HG02798 (cell line): ENCODE data around the gene CGGBP1.
"Not testable (repeated sequence)": the region's sequence is repeated elsewhere in the genome, so short reads cannot be mapped to it uniquely, and the experiment has no call there.

ENCODE experiments used
- ATAC-seq: cut with Tn5 transposase; IDR thresholded peaks from one replicate; pipeline ENCODE4 v1.9.1; 2021; ENCODE audit warnings: mild to moderate bottlenecking; ENCODE audit not compliant: unreplicated experiment, poor library complexity

The CGGBP1 gene

DNA sequence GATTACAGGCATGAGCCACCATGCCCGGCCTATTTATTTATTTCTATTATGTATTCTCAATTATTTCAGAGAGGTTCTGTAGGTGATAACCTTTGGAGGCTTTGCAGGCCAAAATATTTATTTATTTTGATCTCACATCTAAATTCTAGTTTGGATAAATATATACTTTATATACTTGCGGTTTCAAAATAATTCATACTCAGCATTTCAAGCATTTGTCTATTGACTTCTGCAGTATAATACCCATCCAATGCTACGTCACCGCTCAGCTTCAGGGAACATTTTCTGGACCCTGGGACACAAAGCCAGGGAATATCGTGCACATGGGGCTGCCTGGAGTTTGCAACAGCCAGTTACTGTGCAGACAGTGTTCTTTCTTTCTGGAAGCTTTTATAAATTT lies 22.6 kb downstream of the CGGBP1 start:
- ATAC-seq, result no peak

DNA sequence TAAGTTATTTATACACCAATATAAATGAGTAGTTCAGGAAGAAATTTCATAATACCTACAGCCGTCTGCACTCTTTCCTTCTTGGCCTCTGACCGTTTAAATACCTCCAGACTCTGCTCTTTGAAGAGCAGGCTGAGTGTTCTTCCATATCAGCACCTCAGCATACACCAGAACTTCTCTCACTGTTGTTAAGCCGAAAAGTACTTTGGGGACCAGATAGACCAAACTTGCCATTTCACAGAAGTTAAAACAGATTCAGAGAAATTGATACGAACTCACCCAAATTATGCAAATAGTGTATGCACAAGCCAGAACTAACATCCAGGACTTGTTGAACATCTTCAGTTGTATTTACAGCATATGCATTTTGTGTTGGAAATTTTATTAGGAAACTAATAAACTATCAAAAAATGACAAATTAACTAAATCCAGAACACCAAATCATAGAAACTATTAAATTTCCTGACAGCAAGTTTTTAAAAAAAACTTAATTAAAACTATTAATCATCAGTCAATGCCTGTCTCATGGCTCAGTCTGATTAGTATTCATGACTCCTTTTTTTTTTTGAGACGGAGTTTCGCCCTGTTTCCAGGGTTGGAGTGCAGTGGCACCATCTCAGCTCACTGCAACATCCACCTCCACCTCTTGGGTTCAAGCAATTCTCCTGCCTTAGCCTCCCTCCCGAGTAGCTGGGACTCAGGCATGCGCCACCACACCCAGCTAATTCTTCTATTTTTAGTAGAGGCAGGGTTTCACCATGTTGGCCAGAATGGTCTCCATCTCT lies 24.1 kb downstream of the CGGBP1 start:
- no peak for ATAC-seq

GRCh38 chr3:88033808-88034207 lies 25.0 kb downstream of the CGGBP1 start:
- ATAC-seq, result no peak

- no peak for ATAC-seq
Observed at GRCh38 chr3:88033079-88033478, 25.7 kb downstream of the CGGBP1 start.

DNA sequence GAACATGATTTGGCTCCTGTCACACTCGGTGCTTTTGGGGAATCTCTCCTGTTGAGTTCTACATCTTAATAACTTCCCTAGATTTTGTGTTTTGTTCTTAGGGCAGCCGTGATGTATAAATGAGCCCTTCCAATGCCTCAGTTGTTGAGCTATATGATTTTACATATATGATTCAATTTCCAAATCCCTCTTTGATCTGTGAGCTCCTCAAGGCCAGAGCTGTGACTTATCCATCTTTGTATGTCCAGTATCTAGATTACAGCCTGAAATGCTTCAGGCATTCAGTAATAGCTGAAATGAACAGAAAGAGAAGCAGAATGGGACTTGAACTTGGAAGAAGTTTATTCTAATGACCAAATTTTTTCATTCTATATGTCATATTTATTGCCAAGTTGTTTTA lies 26.6 kb downstream of the CGGBP1 start:
- peak; percentile 26 for ATAC-seq

GRCh38 chr3:88031642-88032077 lies 27.1 kb downstream of the CGGBP1 start:
- ATAC-seq, result peak; percentile 84

DNA sequence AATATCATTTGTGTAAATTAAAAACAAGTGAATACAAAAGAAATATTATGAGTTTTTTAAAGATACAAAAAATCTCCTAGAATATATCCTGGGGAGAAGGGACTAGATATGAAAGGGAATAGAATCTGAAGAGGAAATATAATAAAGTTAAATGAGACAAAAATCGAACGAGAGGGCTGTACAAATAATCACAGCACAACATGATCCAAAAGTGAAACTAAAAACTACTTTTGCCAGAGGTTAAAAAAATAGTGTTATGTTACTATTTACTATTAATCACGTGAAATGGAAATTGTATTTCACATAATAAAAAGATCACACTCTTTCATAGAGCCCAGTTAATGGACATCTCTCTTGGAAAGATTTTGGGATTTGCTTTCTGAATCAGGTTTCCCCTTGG lies 28.6 kb downstream of the CGGBP1 start:
- ATAC-seq, result no peak

DNA sequence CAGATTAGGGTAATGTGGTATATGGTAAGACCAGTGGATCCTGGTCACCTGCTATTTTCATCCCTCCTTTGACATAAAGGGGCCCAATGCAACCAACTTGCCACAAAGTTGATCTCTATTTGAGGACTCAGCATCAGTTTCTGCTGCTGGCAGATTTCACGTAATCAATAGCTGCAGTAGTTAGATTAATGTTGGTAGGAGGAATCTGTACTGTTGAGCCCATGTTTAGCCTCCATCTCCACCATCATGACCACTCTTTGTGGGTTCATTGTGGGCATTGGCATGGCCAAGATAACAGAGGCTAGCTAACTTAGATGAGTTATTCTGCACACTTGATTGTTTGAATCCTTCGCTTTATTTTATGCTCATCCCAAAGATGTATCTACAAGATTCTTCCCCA lies 29.9 kb downstream of the CGGBP1 start:
- ATAC-seq, result no peak

- ATAC-seq, result no peak
Observed at GRCh38 chr3:88025001-88025552, 33.7 kb downstream of the CGGBP1 start.

DNA sequence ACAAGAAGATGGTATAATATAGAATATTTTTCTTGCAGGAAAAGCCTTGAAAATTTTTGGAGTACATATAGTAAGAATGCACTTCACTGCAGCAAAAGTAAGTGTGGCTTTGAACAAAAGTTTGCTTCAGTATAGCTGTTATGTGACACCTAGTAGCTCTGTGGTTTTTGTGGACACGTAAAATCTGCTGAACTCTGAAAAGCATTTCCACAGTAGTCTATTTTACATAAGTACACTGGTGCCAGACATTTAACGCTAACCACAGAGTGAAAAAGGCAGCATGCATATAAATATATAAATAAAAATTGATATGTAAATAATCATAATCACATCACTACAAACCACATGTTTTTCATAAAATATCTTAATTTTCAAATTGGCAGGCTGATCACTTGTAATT lies 39.8 kb downstream of the CGGBP1 start:
- peak; percentile 97 for ATAC-seq

- not testable (repeated sequence) for ATAC-seq
Observed at GRCh38 chr3:88015656-88016055, 43.1 kb downstream of the CGGBP1 start.

DNA sequence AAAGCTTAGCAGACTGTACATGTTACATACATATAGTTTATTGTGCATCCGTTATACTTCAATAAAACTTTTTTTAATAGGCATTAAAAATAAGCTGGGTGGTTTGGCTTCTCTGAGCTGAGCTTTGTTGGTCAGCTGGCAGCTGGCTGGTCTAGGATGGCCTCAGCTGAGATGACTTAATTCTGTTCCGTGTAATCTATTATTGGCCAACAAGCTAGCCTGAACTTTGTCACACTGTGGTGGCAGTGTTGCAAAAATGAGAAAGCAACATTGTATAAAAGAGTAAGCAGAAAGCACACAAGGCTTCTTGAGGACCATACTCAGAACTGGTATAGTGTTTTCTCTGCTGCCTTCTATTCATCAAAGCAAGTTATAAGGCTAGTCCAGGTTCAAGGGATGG lies 45.2 kb downstream of the CGGBP1 start:
- ATAC-seq, result no peak

DNA sequence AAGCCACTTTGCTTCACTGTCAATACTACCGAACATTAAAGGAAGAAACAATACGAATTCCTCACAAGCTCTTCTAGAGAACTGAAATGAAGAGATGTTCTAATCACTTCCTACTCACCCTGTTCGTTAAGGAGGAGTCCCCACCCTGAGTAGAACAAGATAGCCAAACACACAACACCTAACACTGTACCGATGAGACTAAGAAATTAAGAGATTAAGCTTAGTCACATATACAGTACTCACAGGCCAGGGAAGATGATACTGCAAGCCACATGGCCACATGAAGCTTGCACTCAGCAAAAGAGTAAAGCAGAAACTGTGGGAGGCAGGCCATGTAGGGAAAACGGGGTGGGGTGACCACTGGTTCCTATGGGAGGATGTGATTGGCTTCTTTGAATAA lies 48.0 kb downstream of the CGGBP1 start:
- ATAC-seq, result no peak

GRCh38 chr3:88009066-88009465 lies 49.7 kb downstream of the CGGBP1 start:
- peak; percentile 38 for ATAC-seq

DNA sequence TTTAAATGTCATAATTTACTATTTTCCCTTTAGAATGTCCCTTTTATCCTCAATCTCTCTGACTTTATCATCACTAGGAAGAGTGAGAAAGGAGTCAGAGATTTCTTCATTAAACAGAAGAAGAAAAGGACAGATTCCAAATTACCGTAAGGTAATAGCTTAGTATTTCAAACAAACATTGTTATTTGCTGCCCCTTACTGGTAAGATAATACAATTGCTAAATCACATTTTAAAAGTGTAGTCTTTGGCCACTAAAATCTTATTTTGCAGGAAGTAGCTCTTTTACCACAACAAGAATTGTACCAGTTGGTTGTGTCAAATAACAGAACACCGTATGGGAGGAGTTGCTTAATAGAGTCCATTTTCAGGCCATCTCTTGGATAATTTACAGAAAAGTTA lies 53.7 kb downstream of the CGGBP1 start:
- peak; percentile 37 for ATAC-seq

GRCh38 chr3:88003115-88003755 lies 55.6 kb downstream of the CGGBP1 start:
- peak; percentile 46 for ATAC-seq

DNA sequence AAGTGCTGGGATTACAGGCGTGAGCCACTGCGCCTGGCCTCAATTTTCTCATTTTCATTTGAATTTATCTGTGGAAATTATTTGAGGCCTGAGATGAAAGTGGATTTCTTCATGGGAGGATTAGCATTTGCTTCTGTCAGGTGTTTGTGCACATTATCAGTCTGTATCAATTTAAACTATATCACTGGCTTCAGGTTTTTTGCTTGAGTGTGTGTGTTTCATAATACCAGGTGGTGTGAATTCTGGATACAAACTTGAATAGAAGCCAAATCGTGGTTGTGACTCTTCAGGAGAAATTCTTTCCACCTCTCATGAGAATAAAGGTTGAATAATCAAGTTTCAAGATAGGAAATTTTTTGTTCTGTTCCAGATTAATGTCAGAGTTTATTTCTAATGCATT lies 56.4 kb downstream of the CGGBP1 start:
- no peak for ATAC-seq
